ENCODE data around the gene CISH. TPM values are rescaled to one million over a fixed set of nuclear protein-coding genes. Genes with fewer than 3 reads are reported as not detected.
A peak's percentile ranks its signal among the peaks of the same experiment; 100 is the strongest.

CISH gene
- total and polyA plus RNA-seq, 2 experiments from 2014 or later = 8.2 to 11.7 TPM

GRCh38 chr3:50604628-50605588 lies 6.7 kb downstream of the CISH start:
- no peak overlapping the region for H3K27ac ChIP-seq
- DNase-seq (ENCODE audit: low read depth in 1 of 2, low spot score in 1 of 2) = no peak
- peaks cover 8% of the 10 kb centered on the region for H3K36me3 ChIP-seq
- H3K4me1 ChIP-seq (ENCODE audit: low read depth) = peaks cover 25% of the 10 kb centered on the region
- no peak overlapping the region for H3K4me3 ChIP-seq
- H3K9me3 ChIP-seq (ENCODE audit: low read depth) = no peaks in the 10 kb centered on the region
- no peaks in the 10 kb centered on the region for H3K27me3 ChIP-seq
- TF ChIP-seq CTCF (IDR thresholded peaks at IDR 0.05; ENCODE audit: low read depth, low read length) = no peak

- peaks cover 8% of the 10 kb centered on the region for H3K36me3 ChIP-seq
Measured at GRCh38 chr3:50604110-50604621, 7.4 kb downstream of the CISH start.

GRCh38 chr3:50603261-50604109 lies 8.1 kb downstream of the CISH start:
- Histone ChIP-seq H3K9me3 (ENCODE audit: low read depth) (no peaks in the 10 kb centered on the region), H3K4me3 (no peak overlapping the region), H3K4me1 (ENCODE audit: low read depth) (peaks cover 29% of the 10 kb centered on the region), H3K27ac (peak overlapping the region; percentile 98), H3K27me3 (no peaks in the 10 kb centered on the region), H3K36me3 (peaks cover 8% of the 10 kb centered on the region)
- no peak for DNase-seq (ENCODE audit: low read depth in 1 of 2, low spot score in 1 of 2)
- no peak for TF ChIP-seq CTCF (IDR thresholded peaks at IDR 0.05; ENCODE audit: low read depth, low read length)

More at GRCh38 chr3:50604110-50604621, 7.4 kb downstream of the CISH start:
- Histone ChIP-seq H3K4me3 (no peak overlapping the region), H3K27ac (no peak overlapping the region), H3K9me3 (ENCODE audit: low read depth) (no peaks in the 10 kb centered on the region), H3K4me1 (ENCODE audit: low read depth) (peaks cover 29% of the 10 kb centered on the region), H3K27me3 (no peaks in the 10 kb centered on the region)
- TF ChIP-seq CTCF (IDR thresholded peaks at IDR 0.05; ENCODE audit: low read depth, low read length) = no peak
- no peak for DNase-seq (ENCODE audit: low read depth in 1 of 2, low spot score in 1 of 2)

- H3K9me3 ChIP-seq (ENCODE audit: low read depth) = no peaks in the 10 kb centered on the region
- H3K27me3 ChIP-seq = no peaks in the 10 kb centered on the region
- H3K4me3 ChIP-seq = no peak overlapping the region
- TF ChIP-seq CTCF (IDR thresholded peaks at IDR 0.05; ENCODE audit: low read depth, low read length) = no peak
- DNase-seq (ENCODE audit: low read depth in 1 of 2, low spot score in 1 of 2) = peak in 1 of 2 donors; percentile 23
- peak overlapping the region; percentile 98 for H3K27ac ChIP-seq
- peaks cover 29% of the 10 kb centered on the region for H3K4me1 ChIP-seq (ENCODE audit: low read depth)
- peaks cover 6% of the 10 kb centered on the region for H3K36me3 ChIP-seq
Measured at GRCh38 chr3:50602595-50603191, 8.9 kb downstream of the CISH start.

All from cardiac muscle cell (in vitro differentiated cells and primary cell).